Suppressor macrophage treated with lipopolysaccharide for 4 hours (primary cell): ENCODE results near the gene CD300A.
"Not testable (repeated sequence)": the region's sequence is repeated elsewhere in the genome, so short reads cannot be mapped to it uniquely, and the experiment has no call there.

Experiments
- DNase-seq: peaks from one replicate; pipeline ENCODE4 v3.0.0-alpha.2; 2020

The CD300A gene

GRCh38 chr17:74485022-74485743 is 18.7 kb downstream of the CD300A start:
- DNase-seq = no peak

- no peak for DNase-seq
Measured at GRCh38 chr17:74485841-74486240, 19.4 kb downstream of the CD300A start.

- not testable (repeated sequence) for DNase-seq
Measured at GRCh38 chr17:74488276-74488675, 21.8 kb downstream of the CD300A start.

DNA sequence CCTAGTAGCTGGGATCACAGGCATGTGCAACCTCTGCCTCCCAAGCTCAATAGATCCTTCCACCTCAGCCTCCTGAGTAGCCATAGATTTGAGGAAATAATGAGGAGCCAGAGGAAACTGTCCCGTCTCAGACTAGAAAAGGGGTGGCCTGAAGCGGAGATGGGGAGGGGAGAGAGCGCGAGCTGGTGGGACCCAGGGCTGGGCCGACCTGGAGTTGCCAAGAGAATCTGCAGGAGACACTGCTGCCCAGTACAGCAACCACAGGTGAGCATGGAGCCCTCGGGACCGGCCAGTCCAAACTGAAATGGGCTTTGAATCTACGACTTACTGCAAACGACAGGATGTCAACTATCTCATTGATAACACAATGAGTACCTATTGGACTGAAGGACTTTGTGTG is 24.3 kb downstream of the CD300A start:
- DNase-seq = no peak

GRCh38 chr17:74491626-74492025 is 25.2 kb downstream of the CD300A start:
- DNase-seq = peak; percentile 85

- DNase-seq = peak; percentile 82
Measured at GRCh38 chr17:74493331-74493833, 26.9 kb downstream of the CD300A start.

DNA sequence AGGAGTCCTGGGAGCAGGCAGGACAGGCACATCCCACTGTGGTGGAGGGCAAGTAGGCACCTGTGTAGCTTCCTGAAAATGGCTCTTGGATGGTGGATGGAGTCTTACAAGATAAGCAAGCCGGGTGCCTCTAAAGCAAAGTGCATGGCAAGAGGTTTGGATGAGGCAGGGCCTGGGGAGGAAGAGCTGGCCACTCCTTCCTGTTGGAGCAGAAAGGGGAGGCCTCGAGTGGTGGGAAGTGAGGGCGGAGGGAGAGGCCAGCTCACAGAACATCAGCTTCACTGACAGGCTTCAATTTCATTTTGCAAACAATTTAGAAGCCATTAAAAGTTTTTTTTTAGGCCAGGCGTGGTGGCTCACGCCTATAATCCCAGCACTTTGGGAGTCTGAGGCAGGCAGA is 31.0 kb downstream of the CD300A start:
- DNase-seq = peak; percentile 33

GRCh38 chr17:74499992-74500391 is 33.6 kb downstream of the CD300A start:
- no peak for DNase-seq

DNA sequence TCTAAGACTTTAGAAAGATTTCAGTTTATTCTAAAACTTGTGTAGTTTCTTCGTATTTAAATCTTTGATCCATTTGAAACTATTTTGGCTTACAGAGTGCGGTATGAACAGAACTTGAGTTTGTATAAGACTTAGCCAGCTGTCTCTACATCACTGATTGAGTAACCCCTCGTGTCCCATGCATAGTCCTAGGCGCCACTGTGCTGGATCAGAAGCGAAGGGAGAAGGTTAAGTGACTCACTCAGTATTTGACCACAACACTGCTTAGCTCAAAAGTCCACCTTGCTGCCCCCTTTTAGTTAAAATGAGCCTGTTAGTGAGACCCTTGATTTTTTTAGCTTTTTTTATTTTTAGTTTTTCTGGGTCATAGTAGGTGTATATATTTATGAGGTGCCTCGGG is 36.4 kb downstream of the CD300A start:
- DNase-seq = peak; percentile 72

- DNase-seq = not testable (repeated sequence)
Measured at GRCh38 chr17:74503949-74504348, 37.5 kb downstream of the CD300A start.

DNA sequence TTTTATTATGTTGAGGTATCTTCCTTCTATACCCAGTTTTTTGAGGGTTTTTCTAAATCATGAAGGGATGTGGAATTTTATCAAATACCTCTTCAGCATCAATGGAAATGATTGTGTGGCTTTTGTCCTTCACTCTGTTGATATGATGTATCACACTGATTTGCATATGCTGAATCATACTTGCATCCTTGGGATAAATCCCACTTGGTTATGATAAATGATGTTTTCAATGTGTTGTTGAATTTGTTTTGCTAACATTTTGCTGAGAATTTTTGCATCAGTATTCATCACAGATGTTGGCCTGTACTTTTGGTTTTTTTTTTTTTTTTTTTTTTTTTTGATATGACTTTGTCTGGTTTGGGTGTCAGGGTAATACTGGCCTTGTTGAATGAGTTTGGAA is 41.7 kb downstream of the CD300A start:
- peak; percentile 26 for DNase-seq

- DNase-seq = peak; percentile 38
Measured at GRCh38 chr17:74512036-74512435, 45.6 kb downstream of the CD300A start.

DNA sequence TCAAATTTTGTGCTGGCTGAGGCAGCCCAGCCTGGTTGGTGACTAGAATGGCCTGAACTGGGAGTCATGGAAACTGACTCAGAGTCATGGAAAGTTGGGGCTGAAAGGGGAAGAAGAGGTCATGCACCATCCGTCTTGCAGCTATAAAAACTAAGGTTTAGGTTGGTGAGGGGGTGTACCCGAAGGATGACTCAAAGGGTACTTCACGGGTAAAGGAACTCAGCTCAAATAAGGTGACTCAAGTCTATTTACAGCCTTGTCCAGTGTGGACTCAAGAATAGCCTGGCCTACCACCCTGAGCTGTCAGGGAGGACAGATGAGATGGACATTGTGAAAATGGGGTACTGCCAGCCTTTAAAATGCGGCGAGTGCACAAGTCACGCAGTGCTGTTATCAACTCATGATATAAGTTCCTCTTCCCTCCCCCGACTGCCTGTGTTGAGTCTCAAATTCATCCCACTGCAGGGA is 46.2 kb downstream of the CD300A start:
- DNase-seq = peak; percentile 97

DNA sequence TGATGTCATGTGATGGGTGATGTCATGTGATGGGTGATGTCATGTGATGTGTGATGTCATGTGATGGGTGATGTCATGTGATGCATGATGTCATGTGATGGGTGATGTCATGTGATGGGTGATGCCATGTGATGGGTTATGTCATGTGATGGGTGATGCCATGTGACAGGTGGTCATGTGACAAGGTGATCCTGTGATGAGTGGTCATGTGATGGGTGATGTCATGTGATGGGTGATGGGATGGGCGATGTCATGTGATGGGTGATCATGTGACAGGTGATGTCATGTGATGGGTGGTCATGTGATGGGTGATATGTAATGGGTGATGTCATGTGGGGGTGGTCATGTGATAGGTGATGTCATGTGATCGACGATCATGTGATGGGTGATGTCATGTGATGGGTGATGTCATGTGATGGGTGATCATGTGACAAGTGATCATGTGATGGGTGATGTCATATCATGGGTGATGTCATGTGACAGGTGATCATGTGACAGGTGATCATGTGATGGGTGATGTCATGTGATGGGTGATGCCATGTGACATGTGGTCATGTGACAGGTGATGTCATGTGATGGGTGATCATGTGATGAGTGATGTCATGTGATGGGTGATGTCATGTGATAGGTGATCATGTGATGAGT is 47.7 kb downstream of the CD300A start:
- DNase-seq = peak; percentile 56

GRCh38 chr17:74514632-74515334 is 48.3 kb downstream of the CD300A start:
- DNase-seq = peak; percentile 39

GRCh38 chr17:74515941-74516340 is 49.5 kb downstream of the CD300A start:
- no peak for DNase-seq

DNA sequence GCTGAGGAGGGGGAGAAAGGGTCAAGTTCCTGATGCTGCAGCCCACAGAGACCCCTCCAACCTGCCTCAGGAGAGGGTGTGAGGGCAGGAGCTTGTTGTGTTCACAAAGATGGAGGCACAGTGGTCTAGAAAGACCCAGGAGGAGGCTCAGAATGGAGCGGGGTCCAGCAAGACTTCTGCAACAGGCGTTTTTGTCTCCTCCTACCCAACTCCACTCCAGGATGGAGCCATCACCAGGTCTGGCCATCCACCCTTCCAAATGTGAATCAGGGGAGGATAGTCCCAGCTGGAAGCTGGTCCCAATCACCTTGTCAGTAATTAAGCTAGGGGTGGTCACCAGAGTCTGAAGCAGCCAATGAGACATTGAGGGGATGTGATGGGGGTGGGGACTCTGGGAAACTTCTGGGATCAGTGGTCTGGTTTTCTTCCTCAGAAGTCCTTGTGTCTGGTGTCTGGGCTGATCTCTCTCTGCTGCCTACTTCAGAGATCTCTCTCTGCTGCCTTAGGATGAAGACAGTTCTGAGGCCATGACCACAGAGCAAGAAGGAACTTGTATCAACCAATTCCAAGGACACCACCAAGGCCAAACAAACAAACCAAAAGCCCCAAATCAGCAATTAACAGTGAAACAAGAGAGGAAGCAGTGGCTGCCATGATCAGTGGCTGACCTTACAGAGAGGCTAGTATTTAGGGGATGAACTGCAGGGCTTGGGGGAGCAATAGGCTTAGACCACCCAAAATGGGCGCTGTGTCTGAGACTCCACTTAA is 50.3 kb downstream of the CD300A start:
- DNase-seq = peak; percentile 29

GRCh38 chr17:74518413-74518981 is 52.1 kb downstream of the CD300A start:
- DNase-seq = not testable (repeated sequence)

GRCh38 chr17:74520016-74520434 is 53.6 kb downstream of the CD300A start:
- peak; percentile 53 for DNase-seq

DNA sequence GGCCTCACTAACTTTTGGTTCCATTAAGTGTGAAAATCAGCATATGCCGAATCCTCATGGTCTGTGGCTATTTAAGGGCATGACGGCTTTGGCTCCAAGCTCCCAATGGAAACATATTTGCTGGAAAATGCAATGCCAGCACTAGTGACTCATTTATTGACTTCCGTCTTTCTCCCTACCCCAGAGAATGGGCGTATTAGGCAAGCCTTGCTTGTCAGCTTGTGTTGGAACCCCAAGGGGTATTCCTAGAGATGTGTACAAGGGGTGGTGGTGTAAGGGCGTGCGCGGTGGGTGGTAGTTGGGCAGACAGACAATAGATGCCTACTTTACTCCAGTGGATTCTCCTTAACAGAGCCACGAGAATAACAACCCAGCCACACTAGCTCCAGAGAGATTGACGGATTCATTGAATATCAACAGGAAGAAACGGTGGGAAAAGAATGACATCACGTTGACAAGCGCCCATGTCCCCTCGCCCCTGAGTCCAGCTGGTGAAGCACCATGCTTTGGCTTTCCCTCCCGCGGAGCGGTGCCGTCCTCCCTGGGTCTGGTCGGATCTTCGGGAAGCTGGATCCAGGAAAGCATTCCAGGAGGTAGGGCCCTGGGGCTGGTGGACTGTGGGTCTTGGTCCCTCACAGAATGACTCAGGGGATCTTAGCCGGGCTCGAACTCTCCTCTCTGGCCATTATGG is 54.5 kb downstream of the CD300A start:
- DNase-seq = peak; percentile 96

DNA sequence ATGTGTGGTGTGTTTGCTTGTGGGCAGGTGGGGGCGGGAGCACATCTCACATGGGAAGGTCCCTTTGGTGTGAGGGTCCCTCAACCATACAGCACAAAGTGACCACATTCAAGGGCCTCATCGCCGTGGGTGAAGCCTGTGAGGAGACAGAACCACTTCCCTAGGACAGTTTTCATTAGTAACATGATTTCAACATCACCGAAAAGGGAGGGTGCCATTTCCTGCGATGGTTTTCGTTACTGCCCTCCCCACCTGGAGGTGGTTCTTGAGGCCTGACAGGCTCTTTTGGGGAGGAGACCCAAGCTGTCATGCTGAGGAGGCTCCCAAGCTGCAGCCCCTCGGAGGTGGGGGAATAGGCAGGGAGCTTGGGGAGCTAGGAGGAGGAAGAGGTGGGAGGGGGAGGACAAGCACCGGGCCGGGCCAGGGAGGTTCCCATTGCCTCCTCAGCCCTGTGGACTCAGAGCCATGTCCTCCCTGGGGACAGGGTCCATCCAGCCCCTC is 55.3 kb downstream of the CD300A start:
- peak; percentile 85 for DNase-seq
